GM19467 (cell line): ENCODE results near the gene COL18A1.
"Not testable (repeated sequence)": the region's sequence is repeated elsewhere in the genome, so short reads cannot be mapped to it uniquely, and the experiment has no call there.

Experiments
- ATAC-seq: cut with Tn5 transposase; IDR thresholded peaks from one replicate; pipeline ENCODE4 v1.9.1; 2021; ENCODE audit warnings: mild to moderate bottlenecking, moderate library complexity; ENCODE audit not compliant: unreplicated experiment

Gene COL18A1

DNA sequence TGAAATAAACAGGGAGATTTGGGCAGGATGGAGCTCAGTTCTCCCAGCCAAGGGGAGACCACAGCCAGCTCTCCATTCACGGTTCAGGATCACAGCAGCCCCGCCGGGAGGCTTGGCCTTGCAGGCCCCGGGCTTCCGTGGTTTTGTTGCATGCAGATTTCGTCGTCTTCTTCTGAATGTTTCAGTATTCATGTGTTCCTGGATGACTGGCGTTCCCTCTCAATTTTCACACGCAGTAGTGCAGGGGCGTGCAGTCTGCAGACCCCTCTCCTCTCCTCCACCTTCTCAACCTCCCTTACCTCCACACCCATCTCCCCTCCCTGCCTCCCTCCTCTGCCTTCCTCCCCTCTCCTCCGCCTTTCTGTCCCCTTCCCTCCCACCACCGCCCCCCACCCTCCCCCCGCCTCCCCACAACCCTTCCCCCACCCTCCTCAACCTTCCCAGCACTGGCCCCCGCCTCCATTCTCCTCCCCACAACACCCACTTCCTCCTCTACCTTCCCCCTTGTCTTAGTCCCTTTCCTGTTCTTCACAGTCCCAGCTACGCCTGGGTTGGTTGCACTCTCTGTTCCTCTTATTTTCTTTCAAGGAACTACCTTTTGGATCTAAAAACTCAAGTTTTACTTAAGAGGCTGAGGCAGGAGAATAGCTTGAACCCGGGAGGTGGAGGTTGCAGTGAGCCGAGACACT lies 145.7 kb downstream of the COL18A1 start:
- ATAC-seq: no peak

DNA sequence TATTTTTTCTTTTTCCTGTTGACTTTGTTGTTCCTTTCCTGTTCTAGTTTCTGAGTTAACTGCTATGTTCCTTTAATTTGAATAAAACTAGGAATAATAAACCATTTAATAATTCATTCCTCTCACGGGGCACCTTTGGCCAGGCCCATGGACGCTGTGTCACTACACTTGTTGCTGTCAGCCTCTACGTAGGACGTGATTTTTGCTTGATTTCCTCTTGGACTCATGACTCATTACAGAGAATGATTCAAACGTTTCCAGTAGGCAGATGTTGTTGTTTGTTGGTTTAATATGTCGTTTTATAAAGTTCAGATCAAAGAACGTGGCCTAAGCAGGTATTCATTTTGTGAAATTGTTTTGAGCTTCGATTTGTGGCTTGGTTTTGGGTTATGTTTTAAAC lies 146.4 kb downstream of the COL18A1 start:
- ATAC-seq: no peak

DNA sequence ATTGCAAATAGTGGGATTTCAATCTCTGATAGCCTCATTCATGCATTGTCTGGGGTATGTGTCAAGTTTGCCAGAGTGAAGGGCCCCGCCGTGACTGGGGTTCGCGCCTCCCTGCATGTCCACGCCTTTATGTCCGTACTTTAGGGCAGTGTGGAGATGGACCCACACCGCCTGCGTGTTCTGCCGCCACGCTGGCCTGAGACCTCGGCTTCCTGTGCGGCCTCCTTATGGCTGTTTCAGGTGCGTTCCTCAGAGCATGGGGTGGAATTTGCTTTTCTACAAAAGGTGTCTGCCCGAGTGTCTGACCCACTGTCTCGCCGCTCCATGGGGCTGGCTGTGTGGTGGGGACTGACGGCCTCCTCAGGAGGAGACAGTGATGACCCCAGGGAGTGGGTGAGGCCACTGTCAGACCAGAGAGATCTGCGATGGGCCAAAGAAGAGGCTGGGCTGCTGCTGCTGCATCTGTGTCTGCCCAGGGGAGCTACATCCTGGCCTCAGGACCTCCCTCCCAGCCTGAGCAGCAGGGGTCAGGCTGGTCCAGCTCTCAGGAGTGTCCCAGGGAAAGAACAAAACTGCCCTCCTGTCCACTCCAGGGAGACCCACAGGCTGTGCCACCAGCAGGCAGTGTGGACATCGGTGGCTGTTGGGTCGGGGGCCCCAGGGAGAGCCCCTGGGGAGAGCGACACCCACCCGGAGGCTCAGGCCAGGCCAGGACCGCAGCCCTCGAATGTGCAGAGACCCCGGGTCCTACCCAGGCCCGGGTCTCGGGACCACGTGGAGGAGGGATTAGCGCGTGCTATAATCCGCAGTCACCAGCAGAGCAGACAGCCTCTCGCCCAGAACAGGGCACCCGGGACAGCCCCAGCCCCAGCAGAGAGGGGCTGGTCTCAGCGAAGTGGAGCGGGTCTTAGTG lies 147.1 kb downstream of the COL18A1 start:
- no peak for ATAC-seq

DNA sequence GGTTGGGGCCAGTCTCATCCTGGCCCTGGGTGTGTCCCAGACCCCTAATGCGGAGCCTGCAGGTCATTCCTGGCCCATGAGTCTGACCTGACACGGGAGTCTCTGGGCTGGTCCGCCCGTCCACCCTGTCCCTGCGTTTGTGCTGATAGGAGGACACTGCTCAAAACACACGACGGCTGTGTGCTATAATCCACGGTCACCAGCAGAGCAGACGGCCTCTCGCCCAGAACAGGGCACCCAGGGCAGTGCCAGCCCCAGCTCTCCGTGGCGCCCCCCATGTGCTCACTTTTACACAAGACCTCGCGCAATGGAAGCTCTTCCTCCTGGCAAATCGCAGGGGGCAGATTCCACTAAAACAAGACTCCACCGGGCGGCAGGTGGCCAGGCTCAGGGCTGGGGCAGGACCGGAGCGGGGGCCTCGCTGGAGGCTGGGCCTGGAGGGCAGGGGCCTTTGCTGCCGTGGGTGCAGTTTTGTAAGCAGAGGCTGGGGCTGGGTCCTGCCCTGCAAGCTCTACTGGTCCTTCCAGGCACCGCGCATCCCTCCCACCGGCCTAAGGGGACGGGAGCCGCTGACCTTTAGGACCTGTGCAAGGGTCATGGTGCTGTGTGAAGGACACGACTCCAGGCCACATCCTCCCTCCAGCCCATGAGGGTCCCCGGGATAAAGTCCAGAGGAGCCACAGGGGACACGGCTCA lies 147.9 kb downstream of the COL18A1 start:
- ATAC-seq: no peak

DNA sequence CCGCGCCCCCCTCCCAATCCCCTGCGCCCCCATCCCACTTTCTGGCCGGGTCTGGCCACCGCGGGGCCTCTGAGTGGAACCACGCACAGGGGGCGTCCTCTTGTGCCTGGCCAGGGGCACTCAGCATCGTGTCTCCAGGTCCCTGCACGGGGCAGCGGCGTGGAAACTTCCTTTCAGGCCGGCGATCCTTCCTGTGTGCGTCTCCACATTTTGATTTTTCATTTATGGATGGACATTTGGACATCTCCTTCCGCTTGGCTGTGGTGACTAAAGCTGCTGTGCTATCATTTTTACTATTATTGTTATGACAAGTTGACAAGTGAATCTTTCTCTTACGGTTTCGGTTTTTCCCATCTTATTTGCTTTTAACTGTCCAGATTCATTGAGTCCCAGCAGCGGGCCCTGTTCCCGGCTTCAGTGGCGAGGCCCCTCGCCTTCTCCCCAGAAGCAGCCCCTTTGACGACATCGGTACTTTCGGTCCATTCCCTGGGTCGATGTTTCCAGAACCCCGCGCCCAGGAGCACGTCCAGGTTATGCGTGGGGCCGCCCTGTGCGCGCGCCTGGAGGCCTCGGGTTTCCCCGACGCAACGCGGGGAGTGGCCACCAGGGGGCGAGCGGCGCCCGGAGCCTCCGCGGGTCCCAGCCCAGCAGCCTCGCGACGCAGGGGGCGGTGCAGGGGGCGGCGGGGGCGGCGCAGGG lies 149.7 kb downstream of the COL18A1 start:
- peak; percentile 46 for ATAC-seq

DNA sequence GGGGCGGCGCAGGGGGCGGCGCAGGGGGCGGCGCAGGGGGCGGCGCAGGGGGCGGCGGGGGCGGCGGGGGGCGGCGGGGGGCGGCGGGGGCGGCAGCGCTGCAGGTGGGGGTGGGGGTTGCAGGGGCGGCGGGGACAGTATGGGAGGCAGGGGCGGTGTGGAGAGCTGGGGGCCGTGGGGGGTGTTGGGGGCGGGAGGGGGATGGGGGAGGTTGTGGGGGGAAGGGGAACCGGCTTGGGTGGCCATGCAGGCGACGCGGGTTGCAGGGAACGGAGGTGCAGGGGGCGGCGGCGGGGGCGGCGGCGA lies 150.2 kb downstream of the COL18A1 start:
- no peak for ATAC-seq

DNA sequence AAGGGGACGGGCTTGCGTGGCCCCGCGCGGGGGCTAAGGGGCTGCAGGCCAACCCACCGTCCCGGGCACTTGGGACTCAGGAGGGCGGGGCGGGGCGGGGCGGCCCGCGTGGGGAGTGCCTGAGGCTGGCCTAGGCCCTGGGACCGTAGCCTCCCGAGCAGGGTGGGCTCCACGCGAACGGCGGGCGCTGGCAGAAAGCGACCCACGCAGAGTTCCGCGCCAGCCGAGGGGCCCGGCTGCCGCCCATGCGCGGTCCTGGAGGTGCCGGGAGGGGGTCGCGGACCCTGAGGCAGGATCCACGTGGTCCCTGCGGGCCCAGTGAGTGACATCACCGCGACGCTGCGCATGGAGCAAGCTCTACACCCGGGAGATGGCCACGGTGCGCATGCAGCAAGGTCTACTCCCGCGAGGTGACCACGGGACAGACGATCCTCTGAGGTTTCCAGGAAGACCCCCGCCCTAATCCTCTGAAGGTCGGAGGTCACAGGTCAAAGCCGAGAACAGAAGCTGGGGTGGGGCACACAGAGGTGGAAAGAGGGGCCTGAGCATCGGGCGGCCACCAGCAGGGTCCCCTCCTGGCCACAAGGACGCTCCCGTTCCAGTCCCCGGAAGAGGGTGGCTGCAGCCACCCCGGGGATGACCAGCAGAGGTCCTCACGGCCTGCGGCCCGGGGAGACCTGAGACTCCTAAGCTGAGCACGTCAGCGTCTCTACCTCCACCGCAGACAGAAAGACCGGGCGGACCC lies 150.8 kb downstream of the COL18A1 start:
- peak; percentile 57 for ATAC-seq

DNA sequence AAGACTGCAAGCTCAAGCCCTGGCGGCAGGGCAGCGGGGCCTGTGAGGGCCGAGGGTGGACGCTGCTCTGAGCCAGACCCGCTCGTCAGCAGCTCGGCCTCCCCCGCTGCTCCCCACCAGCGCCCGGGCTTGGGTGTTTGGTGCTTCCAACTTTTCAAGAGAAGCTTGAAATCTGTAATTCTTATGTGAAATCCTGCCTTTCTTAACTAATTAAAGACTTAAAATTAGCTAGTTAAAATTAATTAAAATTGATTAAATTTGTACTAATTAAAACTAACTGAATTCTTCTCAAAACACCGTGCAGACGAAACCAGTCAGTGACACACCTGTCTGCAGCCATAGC lies 151.3 kb downstream of the COL18A1 start:
- no peak for ATAC-seq

DNA sequence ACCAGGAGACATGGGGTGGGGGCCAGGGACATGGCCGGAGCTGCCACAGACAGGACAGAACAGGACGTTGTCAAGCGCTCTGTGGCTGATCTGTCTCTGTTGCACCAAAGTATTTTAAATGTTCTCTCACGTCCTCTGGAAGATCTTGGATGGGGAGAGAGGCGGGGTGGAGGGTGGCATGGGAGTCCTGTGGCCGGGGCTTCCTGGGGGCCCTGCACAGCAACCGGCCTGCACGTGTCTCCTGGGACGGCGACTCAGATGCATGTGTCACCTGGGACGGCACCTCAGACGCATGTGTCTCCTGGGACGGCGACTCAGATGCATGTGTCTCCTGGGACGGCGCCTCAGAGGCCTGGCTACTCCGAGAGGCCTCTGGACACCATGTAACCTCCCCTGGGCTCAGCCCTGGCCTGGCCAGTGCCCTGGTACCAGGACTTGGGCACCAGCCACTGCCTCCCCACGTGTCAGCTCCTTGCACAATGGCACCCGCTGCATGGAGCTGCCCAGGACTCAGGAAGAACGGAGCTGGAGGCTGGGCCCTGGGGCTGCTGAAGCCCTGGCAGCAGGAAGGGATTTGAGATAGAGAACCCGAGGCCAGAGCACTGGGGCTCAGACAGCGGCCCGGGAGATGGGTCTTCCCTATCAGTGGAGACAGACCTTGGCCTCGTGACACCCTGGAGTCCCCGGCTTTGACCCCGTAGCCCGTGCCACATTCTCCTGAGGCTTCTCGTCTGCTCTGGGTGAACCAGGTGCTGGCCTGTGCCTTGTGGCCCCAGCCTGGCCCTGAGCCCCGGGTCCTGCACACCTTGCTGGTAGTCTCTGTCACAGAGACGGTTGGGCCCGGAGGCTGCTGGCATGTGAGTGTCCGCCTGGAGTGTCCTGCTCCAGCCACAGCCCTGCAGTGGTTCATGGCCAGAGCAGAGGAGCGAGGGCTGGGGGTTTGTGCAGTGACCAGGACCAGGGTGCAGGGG lies 152.0 kb downstream of the COL18A1 start:
- ATAC-seq: no peak

DNA sequence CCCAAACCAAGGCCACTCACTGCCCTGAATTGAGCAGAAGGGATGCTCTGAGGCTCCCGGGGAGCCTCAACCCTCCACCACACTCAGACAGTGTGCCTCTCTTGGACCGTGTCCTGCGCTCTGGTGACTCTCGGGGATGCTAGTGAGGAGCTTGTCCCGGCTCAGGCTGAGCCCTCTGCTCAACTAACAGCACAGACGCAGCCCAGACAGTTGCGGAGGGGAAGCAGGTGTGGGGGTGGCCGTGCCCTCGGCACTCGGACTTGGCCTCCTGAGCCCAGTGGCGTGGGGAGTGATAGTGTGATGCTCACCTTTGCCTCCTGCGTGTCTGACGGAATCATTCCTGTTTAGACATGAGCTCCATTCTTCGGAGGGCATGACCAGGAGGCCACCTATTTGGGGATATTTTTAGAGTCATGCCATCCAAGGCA lies 152.7 kb downstream of the COL18A1 start:
- no peak for ATAC-seq

DNA sequence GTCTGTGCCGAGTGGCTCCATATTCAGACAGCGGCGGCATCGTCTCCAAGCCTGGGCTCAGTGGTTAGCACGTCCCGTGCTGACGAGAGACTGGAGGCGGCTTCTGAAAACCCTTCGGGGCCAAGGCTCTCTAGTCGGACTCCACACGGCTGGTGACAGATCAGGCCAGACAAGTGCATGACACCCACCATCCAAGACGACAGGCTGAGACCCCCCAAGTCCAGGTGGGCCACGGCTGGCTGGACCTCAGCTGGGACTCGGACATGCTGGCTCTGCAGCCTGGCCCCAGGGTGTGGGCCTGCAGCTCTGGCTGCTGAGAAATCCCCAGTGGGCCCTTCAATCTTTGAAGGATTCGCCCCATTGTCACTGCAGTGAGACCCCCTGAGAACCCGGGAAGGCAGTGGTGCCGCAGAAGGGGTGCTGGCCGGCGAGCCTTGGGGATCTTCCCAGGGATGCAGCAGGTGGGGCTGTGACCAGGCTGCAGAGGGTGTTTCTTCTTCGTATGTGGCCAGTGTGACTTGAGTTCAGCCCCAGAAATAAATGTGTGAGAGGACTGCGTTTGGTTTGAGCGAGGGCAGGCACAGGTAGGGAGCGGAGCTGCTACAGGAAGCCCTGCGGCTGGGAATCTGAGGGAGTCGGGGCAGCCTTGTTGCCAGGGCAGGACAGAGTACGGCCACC lies 153.2 kb downstream of the COL18A1 start:
- no peak for ATAC-seq

DNA sequence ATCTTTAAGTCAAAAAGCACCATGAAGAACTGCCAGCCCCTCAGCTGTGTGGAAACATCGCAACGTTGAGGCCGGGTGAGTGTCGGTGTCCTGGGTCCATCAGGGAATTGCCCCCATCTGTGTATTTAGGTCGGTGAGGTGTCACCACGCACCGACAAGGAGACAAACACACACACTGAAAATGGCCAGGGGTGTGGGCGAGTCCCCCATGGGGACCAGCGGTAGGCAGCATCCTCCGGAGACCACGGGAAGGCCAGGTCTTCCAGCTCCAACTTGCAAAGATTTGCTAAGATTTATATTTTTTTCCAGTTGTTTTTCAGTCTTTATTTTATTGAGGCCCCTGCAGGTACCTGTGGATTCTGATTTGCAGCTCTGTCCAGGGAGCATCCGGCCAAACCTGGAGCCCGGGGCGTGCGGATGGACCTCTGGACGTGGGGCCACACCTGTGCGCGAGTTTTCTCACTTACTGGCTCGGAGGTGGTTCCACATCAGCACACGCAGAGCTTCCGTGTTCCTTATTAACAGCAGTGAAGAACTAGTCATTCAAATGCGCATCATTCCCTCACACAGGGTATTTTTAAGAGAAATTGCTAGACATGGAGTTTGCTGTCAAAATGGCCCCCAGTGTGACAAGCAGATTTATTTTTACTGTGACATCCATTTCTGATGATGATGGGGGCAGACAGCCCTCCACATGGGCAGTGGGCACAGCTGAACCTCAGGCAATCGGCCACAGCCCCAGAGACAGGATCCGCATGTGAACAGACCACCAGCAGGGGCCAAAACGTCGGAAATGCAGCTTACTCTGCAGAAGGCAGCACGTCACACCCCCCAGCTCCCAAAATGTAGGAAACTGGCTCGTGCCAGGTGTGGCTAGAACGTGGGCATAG lies 154.5 kb downstream of the COL18A1 start:
- ATAC-seq: no peak

DNA sequence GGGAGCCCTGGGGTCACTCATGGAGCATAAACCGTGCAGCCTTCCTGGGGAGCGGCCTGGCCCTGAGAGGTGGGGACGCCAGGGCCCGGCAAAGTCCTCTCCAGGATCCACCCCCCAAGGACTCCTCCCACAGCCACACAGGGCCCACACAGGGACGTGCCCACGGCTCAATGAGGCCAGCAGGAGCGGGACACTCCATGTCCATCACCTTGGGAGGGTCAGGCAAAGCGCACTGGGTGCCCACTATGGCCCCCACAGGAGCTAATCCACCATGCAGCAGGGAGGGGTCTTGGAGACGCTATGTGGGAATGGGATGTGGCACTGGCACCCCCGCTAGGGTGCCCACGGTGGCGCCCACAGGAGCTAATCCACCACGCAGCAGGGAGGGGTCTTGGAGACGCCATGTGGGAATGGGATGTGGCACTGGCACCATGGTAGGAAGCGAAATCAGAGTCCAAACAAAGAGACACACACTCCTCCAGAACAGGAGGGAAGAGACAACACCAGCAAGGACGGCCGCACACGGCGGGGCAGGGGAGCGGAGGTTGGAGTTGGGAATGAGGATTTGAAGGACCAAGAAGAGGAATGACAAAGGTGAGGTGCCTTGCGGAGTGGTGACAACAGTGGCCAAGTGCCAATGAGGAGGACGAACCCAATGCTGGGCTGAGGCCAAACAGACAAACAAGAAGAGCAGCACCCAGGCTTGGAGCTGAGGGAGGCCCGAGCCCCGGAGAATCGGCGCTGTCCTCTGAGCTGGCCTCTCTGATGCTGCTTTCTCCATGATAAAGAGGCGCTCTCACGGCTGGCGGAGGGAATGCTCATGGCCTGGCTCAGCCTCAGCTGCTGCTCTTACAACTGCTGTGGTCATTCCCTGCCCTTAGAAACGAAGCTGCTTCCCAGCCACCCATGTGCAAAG lies 155.4 kb downstream of the COL18A1 start:
- ATAC-seq: no peak

DNA sequence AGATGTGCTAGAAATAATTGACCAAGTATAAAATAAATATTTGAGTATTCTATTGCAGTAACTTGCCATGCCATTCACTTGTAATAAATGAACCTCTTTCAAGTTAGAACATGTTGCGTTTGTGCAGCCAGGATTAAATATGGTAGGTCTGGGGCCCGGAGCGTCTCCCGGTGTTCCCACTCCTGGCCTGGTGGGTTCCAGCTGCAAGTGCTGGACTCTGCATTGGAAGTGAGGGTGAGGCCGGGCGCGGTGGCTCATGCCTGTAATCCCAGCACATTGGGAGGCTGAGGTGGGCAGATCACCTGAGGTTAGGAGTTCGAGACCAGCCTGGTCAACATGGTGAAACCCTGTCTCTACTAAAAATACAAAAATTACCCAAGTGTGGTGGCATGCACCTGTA lies 156.3 kb downstream of the COL18A1 start:
- ATAC-seq: not testable (repeated sequence)

DNA sequence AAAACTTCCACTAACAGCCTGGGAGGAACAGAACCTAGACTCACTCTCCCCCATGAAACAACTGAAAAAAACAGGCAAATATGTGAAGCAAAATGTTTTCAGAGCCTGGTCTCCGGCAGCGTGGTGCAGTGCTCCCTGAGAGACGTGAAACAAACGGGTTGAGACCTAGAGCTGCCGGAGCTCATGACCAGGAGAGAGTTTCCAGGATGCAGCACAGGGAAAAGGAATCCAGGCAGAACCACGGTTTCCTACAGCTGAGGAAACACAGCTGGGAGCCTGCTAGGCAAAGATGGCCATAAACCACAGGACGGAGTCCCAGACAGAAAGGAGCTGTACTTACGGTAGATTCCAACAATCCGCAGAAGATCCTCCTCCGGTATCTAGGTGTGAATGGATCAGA lies 157.4 kb downstream of the COL18A1 start:
- ATAC-seq: no peak

DNA sequence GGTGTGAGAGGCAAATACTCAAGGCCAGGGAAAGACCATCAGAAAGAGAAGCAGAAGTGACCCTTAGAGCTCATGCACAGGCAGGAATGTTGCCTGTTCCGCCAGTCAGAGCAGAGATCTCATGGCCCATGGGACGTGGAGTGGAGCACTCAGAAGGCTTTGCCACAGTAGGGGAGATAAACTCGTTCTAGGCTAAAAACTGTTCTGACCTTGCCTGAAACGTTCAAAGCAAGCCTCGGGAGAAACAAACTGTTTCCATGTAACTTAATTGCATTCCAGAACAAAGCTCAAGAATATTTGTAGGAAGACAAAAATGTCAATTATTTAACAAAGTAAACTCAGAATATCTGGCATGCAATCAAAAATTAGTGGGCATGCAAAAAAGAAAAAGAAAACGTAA lies 158.0 kb downstream of the COL18A1 start:
- ATAC-seq: no peak
